Activated CD8-positive, alpha-beta memory T cell treated with anti-CD3 and anti-CD28 coated beads for 4 hours (primary cell): ENCODE data around the gene RAB20.
"Not testable (repeated sequence)": the region's sequence is repeated elsewhere in the genome, so short reads cannot be mapped to it uniquely, and the experiment has no call there.

Source experiments
- DNase-seq, 2 donors: peaks; one replicate each; pipeline ENCODE4 v3.0.0-alpha.2; 2020; ENCODE audit warnings: low read depth in 2 of 2

Gene RAB20

DNA sequence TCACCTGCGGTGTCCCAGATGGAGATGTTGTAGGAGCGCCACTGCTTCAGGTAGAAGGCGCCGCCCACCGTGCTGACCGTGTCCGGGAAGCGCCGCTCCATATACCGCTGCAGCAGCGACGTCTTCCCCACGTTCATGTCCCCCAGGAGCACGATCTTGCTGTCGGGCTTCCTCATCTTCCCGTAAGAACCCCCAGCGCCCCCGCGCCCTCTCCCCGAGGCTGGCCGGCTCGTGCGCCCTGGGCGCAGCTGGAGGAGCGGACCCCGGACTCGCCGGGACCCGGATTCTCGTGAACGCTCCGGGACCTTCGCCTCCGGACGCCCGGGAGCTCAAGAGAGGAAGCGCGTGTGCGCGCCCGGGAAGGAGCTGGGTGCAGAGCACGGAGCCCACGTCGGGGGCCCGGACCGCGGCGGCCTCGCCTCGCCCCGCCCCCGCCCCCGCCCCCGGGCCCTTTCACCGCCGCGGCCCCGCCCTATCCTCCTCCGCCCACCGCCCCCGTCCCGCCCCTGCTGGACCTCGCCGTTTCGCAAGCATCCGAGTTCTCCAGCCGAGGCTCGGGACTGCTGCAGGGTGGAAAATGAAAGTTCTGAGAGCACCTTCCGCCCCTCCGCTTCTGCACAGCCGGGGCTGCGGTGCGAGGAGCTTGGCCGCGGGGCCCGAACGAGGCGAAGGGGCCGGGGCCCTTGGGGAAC is at the start of gene RAB20:
Gene RAB20 (minus strand): TSS at position 379 of the 692 bp plus-strand sequence. CDS start 203 bp downstream, at position 176.
- peak; percentile 34 to 46 for DNase-seq

GRCh38 chr13:110610955-110611595 is 49.6 kb upstream of the RAB20 start:
- no peak for DNase-seq

GRCh38 chr13:110607675-110608224 is 46.2 kb upstream of the RAB20 start:
- DNase-seq = no peak

- DNase-seq = not testable (repeated sequence)
Measured at GRCh38 chr13:110606281-110606680, 44.8 kb upstream of the RAB20 start.

GRCh38 chr13:110605132-110605531 is 43.6 kb upstream of the RAB20 start:
- DNase-seq = no peak

GRCh38 chr13:110600980-110601379 is 39.5 kb upstream of the RAB20 start:
- DNase-seq = no peak

- no peak for DNase-seq
Measured at GRCh38 chr13:110600261-110600819, 38.8 kb upstream of the RAB20 start.

DNA sequence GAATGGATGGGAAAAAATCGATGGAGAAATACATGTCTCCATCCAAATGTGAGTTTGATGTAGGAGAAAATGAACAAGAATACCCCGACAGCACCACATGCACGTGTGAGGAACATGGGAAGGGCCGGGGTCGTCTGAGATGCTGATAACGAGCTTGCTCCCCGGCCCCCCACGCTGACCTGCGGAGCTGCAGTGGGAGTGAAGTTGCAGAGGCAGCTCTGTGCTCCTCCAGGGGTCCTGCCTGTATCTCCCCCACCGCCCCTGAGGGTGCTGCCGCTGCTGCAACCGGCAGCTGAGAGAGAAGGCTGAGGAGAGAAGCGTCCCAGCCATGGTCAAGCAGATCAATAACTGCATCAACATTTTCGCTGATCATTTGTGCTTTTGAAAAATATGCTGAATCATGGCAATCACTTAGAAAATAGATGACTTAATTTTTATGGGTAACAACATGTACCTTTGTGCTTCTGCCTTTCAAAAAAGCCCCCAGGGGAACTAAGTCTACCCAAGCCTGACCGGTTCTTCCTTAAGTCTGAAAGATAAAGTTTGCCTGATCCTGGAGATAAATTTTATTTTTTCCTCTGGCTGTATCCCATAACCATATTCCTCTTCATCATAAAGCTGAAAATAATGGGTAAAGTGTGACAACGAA is 35.6 kb upstream of the RAB20 start:
- no peak for DNase-seq

DNA sequence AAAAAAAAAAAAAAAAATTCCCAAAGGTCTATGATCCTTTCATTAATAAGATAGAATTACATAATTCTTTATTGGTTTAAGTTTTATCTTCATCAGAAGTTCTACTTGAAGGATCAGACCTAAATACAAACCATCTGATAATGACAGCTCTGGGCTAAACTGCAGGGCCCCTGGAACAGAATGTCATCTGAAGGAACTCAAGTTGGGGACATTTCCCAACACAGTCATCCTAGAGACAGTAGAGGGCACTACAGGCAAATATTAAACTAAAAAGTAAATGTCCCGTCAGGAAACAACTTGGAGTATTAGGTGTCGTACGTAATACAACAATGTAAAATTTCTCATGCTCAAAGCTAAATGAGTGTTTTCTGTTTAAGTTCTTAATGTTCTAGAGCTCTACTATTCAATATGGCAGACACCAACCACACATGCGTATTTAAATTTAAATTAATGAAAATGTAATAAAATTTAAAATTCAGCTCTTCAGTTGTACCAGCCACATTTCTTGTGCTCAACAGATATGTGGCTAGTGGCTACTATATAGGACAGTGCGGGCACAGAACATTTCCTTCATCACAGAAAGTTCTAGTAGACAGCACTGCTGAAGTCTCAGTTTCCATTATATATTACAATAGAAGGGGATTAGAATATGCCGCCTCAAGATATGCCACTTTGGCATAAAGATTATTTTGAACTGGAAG is 32.1 kb upstream of the RAB20 start:
- DNase-seq = no peak

DNA sequence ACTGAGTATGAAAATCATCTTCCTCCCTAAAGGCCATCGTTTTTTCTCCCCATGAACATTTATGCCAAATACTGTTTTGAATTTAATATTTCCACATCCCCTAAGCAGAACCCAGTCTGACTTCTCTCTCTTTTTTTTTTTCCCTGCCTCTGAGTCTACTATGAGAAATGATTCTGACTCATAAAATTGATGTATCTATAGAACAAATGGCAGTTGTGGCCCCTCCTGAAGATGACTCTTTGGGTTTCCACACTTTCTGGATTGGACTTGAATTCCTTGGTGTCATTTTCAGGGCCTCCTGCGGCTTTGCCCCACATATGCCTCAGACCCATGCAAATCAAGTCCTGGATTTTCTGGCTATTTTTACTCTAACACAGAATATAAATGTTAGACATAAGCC is 31.1 kb upstream of the RAB20 start:
- DNase-seq = no peak

- no peak for DNase-seq
Measured at GRCh38 chr13:110590577-110590976, 29.1 kb upstream of the RAB20 start.

DNA sequence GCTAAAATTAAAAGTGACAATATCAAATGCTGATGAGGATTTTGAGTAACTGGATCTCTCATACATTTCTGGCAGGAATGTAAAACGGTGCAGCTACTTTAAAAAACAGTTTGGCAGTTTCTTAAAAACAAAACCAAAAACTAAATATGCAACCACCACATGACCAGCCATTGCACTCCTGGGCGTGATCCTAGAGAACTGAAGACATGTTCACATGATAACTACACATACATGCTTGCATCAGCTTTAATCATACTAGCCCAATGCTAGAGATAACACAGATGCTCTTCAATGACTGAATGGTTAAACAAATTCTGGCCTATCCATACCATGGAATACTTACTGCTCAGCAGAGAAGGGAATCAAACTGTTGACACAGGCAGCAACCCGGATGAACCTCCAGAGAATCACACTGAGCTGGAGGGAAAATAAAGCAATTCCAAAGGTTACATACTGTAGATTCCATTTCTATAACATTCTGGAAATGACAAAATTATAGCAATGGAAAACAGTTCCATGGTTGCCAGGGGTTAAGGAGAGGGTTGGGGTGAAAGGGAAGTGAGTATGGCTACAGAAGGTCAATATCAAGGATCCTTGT is 28.4 kb upstream of the RAB20 start:
- DNase-seq = no peak

GRCh38 chr13:110583178-110583865 is 21.8 kb upstream of the RAB20 start:
- DNase-seq = no peak

DNA sequence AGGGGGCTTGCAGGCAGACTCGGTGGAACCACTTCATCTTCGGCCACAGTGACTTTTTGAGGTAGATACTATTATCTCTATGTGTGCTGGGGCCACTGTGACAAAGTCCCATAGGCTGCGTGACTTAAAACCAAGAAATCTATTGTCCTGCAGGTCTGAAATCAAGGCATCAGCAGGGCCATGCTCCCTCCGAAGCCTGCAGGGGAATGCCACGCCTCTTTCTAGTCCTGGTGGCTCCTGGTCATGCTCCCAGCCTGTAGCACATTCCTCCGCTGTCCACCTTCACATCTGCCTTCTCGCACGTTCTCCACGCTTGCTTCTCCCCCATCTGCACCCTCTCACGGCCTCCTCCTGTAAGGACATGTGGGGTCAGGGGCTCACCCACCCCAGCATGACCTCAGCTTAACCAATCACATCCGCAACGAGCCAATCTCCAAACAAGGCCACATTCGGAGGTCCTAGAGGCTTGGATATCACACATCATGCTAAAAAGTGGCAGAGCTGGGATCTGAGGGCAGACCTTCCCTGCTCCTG is 21.0 kb upstream of the RAB20 start:
- no peak for DNase-seq

DNA sequence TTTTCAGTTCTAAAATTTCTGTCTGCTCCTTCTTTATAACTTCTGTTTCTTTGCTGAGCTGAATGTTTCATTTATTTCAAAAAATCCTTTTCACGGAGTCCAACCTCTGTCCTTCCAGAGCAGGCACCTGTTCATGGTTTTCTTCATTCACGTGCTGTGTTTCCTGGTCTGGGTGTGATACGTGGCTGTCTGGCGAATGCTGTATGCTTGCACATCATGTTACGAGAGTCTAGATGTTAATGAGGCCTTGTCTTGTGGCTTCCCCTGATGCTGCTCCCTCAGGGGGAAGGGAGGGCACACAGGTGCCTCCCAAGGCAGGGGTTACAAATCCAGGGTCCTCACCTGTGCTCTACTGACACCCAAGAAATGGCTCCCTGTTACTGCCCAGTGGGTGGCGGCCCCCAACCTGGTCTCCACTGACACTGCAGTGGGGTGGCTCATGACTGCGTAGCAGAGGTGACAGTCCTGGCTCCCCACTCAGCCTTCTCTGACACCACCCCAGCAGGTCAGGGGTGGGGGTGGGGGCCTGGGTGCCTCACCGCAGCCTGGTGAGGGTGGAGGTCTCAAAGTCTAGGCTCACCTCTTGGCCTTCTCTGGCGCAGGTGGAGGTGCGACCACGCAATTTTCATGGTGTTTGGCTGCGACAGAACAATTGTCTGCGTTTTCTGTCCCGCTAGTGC is 20.1 kb upstream of the RAB20 start:
- DNase-seq = no peak

- DNase-seq = no peak
Measured at GRCh38 chr13:110580800-110581199, 19.3 kb upstream of the RAB20 start.

GRCh38 chr13:110578363-110578762 is 16.8 kb upstream of the RAB20 start:
- no peak for DNase-seq

GRCh38 chr13:110576736-110577476 is 15.4 kb upstream of the RAB20 start:
- no peak for DNase-seq

GRCh38 chr13:110576070-110576394 is 14.5 kb upstream of the RAB20 start:
- DNase-seq = no peak
